ENCODE data around the gene CKAP2L. TPM values are rescaled to one million over a fixed set of nuclear protein-coding genes. Genes with fewer than 3 reads are reported as not detected.
A peak's percentile ranks its signal among the peaks of the same experiment; 100 is the strongest.

Gene CKAP2L
- total RNA-seq, 1 donor from 2014 or later = 1.2 TPM

DNA sequence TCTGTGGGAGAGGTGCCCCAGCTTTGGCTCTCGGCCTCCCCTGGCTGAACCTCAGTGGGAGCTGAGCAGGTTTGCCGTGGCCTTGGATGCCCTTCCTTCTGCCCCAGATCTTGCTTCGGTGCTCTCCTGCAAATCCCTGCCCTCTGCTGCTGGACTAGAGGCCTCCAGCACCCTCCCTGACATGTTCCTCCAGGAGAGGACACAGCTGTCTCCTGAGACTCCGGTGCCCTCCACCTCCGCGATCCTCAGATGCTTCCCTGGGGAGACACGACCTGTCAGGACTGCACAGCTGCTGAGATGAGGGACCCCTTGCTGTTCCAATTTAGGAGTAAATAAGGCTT lies 50.9 kb downstream of the CKAP2L start:
- H3K9me3 Mint-ChIP-seq = peaks cover 2% of the 10 kb centered on the region
- ATAC-seq (ENCODE audit: low read depth) = no peak
- TF ChIP-seq, protein P1, sequence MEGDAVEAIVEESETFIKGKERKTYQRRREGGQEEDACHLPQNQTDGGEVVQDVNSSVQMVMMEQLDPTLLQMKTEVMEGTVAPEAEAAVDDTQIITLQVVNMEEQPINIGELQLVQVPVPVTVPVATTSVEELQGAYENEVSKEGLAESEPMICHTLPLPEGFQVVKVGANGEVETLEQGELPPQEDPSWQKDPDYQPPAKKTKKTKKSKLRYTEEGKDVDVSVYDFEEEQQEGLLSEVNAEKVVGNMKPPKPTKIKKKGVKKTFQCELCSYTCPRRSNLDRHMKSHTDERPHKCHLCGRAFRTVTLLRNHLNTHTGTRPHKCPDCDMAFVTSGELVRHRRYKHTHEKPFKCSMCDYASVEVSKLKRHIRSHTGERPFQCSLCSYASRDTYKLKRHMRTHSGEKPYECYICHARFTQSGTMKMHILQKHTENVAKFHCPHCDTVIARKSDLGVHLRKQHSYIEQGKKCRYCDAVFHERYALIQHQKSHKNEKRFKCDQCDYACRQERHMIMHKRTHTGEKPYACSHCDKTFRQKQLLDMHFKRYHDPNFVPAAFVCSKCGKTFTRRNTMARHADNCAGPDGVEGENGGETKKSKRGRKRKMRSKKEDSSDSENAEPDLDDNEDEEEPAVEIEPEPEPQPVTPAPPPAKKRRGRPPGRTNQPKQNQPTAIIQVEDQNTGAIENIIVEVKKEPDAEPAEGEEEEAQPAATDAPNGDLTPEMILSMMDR (IDR thresholded peaks at IDR 0.05) = no peak
- H3K27ac Mint-ChIP-seq = peak overlapping the region; percentile 74
- H3K4me3 Mint-ChIP-seq = no peak overlapping the region
- CTCF ChIA-PET = interaction anchor here (1.5 kb wide), 1 partner anchor 87 kb away, joined by 3 read pairs; no protein-coding TSS in a partner anchor
- no peak for DNase-seq
- intact Hi-C loops (cut with micrococcal nuclease) = no loop called here
- H3K27me3 Mint-ChIP-seq = no peaks in the 10 kb centered on the region
- peaks cover 45% of the 10 kb centered on the region for H3K4me1 Mint-ChIP-seq
- POLR2A ChIA-PET = interaction anchor here (1.6 kb wide), 1 partner anchor 13 kb away, joined by 3 read pairs; no protein-coding TSS in a partner anchor
- no peaks in the 10 kb centered on the region for H3K36me3 Mint-ChIP-seq (ENCODE audit: low read depth)

DNA sequence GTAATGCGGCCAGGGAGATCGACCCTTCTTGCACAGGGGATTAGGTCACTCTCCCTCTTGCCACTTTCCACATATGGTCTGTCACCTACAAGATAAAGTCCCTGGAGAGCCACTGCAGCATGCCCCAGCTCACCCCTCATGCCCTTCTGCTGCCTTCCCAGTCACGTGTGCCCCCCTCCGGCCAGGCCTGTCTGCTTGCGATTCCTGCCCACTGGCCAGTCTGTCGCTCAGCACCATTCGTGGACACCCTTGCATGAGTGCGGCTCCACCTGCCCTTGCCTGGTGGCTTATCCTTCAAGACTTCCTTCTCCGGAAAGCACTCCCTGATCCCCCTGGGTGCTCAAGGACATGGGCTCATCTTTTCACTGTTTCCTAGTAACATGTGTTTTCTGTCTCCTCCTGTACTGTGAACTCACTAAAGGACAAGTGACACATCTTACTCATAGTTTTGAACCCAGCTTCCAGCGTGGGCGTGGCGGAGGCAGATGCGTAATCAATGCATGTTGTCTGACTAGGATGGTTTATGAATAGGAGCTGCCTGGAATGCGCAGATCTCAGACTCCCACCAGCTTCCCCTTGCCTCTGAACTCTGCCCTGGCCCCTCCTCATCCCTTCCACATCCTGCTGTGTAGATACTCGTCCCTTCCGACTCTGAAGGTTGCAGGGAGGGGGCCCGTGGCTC lies 51.4 kb downstream of the CKAP2L start:
- DNase-seq (no peak), ATAC-seq (ENCODE audit: low read depth) (no peak)
- CTCF ChIA-PET = interaction anchor here (1.5 to 1.9 kb wide), 2 partner anchors 13 to 87 kb away, joined by 3 to 6 read pairs; no protein-coding TSS in a partner anchor
- Mint-ChIP-seq H3K27me3 (no peaks in the 10 kb centered on the region), H3K4me1 (peaks cover 50% of the 10 kb centered on the region), H3K4me3 (no peak overlapping the region), H3K9me3 (peaks cover 2% of the 10 kb centered on the region), H3K36me3 (ENCODE audit: low read depth) (no peaks in the 10 kb centered on the region), H3K27ac (peak overlapping the region; percentile 74)
- POLR2A ChIA-PET = interaction anchor here (1.6 kb wide), 1 partner anchor 13 kb away, joined by 3 read pairs; no protein-coding TSS in a partner anchor
- intact Hi-C loops (cut with micrococcal nuclease) = no loop called here
- TF ChIP-seq, protein P1 (IDR thresholded peaks at IDR 0.05) = no peak

DNA sequence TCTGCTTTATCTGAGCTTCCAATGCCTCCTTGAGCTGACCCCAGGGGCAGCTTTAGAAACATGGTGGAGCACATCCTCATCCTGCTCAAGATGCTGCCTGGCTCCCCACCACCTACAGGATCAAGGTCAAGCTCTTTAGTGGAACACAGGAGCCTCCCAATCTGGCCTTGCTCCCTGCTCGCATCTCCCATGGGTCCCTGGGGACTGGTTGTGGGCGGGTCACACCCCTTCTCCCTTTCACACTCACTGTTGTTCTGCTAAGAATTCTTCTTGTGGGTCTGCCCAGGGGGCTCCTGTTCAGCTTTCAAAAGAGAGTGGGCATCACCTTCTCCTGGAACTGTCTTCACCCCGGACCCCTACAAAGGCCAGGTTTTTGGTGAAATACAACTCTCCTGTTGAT lies 51.9 kb downstream of the CKAP2L start:
- ATAC-seq (ENCODE audit: low read depth) = no peak
- no peak for DNase-seq
- TF ChIP-seq, protein P1 (IDR thresholded peaks at IDR 0.05) = no peak
- H3K4me1 Mint-ChIP-seq = peaks cover 56% of the 10 kb centered on the region
- CTCF ChIA-PET = interaction anchor here (0.7 to 1.9 kb wide), 3 partner anchors 14 to 86 kb away, joined by 3 to 6 read pairs (median 3); no protein-coding TSS in a partner anchor
- H3K9me3 Mint-ChIP-seq = peaks cover 2% of the 10 kb centered on the region
- no peaks in the 10 kb centered on the region for H3K36me3 Mint-ChIP-seq (ENCODE audit: low read depth)
- POLR2A ChIA-PET = no interaction called here
- peak overlapping the region; percentile 18 for H3K27ac Mint-ChIP-seq
- no peak overlapping the region for H3K4me3 Mint-ChIP-seq
- intact Hi-C loops (cut with micrococcal nuclease) = no loop called here
- H3K27me3 Mint-ChIP-seq = no peaks in the 10 kb centered on the region

DNA sequence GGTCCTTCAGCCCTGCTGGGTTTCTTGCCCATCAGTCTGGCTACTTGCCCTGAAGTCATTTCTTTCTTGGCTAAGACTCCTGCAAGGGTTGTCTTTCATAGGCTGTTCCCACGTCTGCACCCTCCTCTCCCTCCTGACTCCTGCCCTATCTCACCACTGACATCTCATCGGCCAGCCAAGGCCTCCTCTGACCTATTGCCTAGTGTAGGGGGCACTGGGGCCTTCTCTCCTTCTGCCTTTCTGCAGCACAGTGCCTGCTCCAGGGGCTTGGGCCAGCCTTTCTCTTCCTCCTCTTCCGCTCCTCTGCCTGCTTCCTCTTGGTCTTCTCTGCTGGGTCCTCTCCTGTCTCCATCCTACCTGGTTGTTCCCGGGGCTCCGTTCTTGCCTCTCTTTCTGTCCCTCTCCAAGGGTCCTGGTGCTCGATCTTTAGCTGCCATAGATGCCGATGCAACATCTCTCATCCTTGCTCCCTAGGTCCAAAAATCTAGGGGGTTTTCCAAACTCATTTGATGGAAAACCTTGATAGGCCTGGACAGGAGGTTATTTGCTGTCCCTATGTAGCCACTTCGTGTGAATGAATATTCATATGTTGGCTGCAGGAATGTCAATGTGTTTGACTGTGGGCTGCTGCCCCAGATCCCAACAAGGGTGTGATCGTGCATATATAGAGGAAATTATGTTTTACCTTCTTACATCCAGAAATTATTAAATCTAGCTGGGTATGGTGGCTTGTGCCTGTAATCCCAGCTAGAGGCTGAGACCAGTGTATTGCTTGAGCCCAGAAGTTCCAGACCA lies 53.3 kb downstream of the CKAP2L start:
- Mint-ChIP-seq H3K4me3 (peak overlapping the region; percentile 35), H3K27me3 (no peaks in the 10 kb centered on the region), H3K4me1 (peaks cover 69% of the 10 kb centered on the region), H3K27ac (peak overlapping the region; percentile 18), H3K9me3 (no peaks in the 10 kb centered on the region), H3K36me3 (ENCODE audit: low read depth) (no peaks in the 10 kb centered on the region)
- ChIA-PET CTCF (interaction anchor here (1.9 kb wide), 1 partner anchor 15 kb away, joined by 6 read pairs; no protein-coding TSS in a partner anchor), POLR2A (no interaction called here)
- DNase-seq (no peak), ATAC-seq (ENCODE audit: low read depth) (no peak)
- TF ChIP-seq, protein P1 (IDR thresholded peaks at IDR 0.05) = no peak
- intact Hi-C loops (cut with micrococcal nuclease) = no loop called here

DNA sequence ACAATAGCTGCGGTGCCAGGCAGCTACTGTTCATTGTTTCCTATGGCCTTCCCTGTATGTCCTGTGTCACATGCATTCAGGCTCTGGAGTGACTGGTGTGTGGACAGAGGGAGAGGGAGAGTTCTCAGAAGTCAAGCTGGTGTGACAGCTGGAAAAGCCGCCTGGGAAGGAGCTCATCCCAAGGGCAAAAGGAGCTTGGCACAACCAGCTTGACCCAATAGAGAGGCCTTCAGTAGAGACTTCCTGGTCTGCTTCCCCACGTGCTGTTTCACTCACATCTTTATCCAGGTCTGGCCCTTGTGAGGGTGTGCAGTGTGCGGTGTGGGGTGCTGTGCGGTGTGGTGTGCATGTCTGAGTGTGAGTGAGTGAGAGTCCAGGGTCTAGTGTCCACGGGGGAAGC lies 54.7 kb downstream of the CKAP2L start:
- ATAC-seq (ENCODE audit: low read depth) (no peak), DNase-seq (no peak)
- Mint-ChIP-seq H3K36me3 (ENCODE audit: low read depth) (no peaks in the 10 kb centered on the region), H3K4me1 (peaks cover 82% of the 10 kb centered on the region), H3K9me3 (no peaks in the 10 kb centered on the region), H3K27me3 (no peaks in the 10 kb centered on the region), H3K4me3 (peak overlapping the region; percentile 12), H3K27ac (peak overlapping the region; percentile 85)
- ChIA-PET POLR2A (interaction anchor here (0.6 to 5.2 kb wide), 5 partner anchors 10 to 94 kb away, joined by 3 to 57 read pairs (median 15); partner anchors contain the start of gene SLC20A1), CTCF (interaction anchor here (2.4 to 4.3 kb wide), 2 partner anchors 15 to 83 kb away, joined by 8 to 49 read pairs; no protein-coding TSS in a partner anchor)
- TF ChIP-seq, protein P1 (IDR thresholded peaks at IDR 0.05) = no peak
- intact Hi-C loops (cut with micrococcal nuclease) = loop anchor here (5.0 kb wide), 2 partner anchors 127 to 652 kb away; partner anchors contain the start of genes CHCHD5 and TMEM87B

All from activated B cell treated with CpG ODN at 0.5 μM for 24 hours (primary cell).